Adrenal gland (tissue), 5 donors: ENCODE results near the gene FABP1.

Experiments used
- POLR2A ChIP-seq, 2 donors: fragments of 450-650 bp; IDR thresholded peaks; one replicate each; pipeline ENCODE4 v1.6.1; 2017; ENCODE audit warnings: antibody characterized with exemption in 2 of 2, mild to moderate bottlenecking in 2 of 2, moderate library complexity in 1 of 2
- TF ChIP-seq, protein P1 (sequence below), 6 experiments: fragments of 450-650 bp in 4 of 6; fragments of 200-600 bp in 2 of 6; sonication (generic) in 1 of 6; IDR thresholded peaks; 1 replicate in 5 of 6; 2 replicates in 1 of 6; pipeline versions ENCODE4 v1.5.1 to v1.8.0; 2016 to 2021; ENCODE audit warnings: antibody characterized with exemption in 6 of 6, mild to moderate bottlenecking in 2 of 6, moderate library complexity in 1 of 6
- donor health status: DM: no; HTN: no; CAD: no.

DNA sequence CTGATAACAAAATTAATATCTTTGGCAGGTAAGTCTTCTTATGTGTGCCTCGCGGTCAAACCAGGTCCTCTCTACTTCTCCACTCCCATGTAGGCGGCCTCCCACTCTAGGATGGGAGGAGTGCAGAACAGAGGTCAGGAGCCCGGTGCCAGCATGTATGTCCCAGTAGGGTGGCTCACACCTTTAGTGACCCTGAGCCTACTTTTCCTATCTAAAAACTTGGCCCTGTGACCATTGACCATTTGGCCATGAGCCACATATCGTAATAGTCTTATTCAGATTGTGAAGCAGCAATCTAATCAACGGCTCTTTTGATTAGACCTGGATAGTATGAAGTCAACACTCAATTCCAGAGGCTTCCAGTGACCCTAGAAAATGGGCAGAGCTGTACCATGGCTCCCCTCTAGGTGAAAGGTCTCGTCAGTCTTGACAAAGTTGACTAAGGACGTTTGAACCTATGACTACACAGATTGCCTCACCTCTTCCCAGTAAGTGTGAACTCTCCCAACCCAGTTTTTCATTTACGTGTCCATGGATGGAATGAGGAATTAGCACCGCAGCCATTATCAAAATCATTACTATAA is 17.1 kb upstream of the FABP1 start:
- TF ChIP-seq, protein P1, sequence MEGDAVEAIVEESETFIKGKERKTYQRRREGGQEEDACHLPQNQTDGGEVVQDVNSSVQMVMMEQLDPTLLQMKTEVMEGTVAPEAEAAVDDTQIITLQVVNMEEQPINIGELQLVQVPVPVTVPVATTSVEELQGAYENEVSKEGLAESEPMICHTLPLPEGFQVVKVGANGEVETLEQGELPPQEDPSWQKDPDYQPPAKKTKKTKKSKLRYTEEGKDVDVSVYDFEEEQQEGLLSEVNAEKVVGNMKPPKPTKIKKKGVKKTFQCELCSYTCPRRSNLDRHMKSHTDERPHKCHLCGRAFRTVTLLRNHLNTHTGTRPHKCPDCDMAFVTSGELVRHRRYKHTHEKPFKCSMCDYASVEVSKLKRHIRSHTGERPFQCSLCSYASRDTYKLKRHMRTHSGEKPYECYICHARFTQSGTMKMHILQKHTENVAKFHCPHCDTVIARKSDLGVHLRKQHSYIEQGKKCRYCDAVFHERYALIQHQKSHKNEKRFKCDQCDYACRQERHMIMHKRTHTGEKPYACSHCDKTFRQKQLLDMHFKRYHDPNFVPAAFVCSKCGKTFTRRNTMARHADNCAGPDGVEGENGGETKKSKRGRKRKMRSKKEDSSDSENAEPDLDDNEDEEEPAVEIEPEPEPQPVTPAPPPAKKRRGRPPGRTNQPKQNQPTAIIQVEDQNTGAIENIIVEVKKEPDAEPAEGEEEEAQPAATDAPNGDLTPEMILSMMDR (IDR thresholded peaks at IDR 0.05), result no peak
- no peak for TF ChIP-seq POLR2A (IDR thresholded peaks at IDR 0.05)
